ENCODE results near the gene KIF12.
"Not testable (repeated sequence)": the region's sequence is repeated elsewhere in the genome, so short reads cannot be mapped to it uniquely, and the experiment has no call there.

Gene KIF12

DNA sequence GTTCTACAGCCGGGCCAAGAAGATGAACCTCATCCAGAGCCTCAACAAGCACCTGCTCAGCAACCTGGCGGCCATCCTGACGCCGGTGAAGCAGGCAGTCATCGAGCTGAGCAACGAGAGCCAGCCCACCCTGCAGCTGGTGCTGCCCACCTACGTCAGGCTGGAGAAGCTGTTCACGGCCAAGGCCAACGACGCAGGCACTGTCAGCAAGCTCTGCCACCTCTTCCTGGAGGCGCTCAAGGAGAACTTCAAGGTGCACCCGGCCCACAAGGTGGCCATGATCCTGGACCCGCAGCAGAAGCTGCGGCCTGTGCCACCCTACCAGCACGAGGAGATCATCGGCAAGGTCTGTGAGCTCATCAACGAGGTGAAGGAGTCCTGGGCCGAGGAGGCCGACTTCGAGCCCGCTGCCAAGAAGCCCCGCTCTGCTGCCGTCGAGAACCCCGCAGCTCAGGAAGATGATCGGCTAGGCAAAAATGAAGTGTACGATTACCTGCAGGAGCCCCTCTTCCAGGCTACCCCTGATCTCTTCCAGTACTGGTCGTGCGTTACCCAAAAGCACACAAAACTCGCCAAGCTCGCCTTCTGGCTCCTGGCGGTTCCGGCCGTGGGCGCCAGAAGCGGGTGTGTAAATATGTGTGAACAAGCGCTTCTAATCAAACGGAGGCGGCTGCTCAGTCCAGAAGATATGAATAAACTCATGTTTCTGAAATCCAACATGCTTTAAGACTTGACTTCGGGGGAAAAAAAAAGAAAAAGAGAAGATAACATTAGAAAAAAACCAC lies 49.5 kb downstream of the KIF12 start:
- TF ChIP-seq, protein P1, sequence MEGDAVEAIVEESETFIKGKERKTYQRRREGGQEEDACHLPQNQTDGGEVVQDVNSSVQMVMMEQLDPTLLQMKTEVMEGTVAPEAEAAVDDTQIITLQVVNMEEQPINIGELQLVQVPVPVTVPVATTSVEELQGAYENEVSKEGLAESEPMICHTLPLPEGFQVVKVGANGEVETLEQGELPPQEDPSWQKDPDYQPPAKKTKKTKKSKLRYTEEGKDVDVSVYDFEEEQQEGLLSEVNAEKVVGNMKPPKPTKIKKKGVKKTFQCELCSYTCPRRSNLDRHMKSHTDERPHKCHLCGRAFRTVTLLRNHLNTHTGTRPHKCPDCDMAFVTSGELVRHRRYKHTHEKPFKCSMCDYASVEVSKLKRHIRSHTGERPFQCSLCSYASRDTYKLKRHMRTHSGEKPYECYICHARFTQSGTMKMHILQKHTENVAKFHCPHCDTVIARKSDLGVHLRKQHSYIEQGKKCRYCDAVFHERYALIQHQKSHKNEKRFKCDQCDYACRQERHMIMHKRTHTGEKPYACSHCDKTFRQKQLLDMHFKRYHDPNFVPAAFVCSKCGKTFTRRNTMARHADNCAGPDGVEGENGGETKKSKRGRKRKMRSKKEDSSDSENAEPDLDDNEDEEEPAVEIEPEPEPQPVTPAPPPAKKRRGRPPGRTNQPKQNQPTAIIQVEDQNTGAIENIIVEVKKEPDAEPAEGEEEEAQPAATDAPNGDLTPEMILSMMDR (conservative IDR thresholded peaks at IDR 0.05; ENCODE audit: low read depth, low read length): no peak
- no peak overlapping the region for H3K4me3 ChIP-seq (ENCODE audit: low read length)
- DNase-seq (ENCODE audit: low read depth): no peak

DNA sequence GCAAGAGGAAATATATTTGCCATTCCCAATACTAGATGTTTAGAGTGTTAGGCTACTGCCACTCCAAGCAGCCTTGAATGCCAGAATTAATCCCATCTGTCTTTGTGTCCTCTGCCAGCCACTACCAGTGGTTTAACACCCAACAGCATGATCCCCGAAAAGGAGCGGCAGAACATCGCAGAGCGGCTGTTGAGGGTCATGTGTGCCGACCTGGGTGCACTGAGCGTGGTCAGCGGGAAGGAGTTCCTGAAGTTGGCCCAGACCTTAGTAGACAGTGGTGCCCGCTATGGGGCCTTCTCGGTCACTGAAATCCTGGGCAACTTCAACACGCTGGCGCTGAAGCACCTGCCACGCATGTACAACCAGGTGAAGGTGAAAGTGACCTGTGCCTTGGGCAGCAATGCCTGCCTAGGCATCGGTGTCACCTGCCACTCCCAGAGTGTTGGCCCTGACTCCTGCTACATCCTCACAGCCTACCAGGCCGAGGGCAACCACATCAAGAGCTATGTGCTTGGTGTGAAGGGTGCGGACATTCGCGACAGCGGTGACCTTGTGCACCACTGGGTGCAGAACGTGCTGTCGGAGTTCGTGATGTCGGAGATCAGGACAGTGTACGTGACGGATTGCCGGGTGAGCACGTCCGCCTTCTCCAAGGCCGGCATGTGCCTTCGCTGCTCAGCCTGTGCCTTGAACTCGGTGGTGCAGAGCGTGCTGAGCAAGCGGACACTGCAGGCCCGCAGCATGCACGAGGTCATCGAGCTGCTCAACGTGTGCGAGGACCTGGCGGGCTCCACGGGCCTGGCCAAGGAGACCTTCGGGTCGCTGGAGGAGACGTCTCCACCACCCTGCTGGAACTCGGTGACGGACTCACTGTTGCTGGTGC lies 50.3 kb downstream of the KIF12 start:
- DNase-seq (ENCODE audit: low read depth): no peak
- TF ChIP-seq, protein P1 (conservative IDR thresholded peaks at IDR 0.05; ENCODE audit: low read depth, low read length): no peak

DNA sequence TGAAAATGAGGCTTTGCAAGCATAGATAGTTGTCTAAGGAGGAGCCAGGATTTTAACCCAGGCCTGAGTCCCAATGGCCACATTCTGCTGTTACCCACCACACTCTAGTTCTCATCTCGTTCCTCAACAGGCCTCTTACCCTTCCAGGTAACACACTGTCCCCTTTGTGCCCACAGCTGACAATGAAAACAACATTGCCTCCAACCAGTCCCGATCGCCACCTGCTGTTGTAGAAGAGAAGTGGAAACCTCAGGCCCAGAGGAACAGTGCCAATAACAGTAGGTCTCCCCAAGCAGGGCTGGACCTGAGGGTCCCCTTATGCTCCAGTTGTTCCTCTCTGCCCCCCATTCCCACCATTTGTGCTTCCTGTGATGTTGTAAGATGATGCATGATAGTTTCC lies 51.4 kb downstream of the KIF12 start:
- TF ChIP-seq, protein P1 (conservative IDR thresholded peaks at IDR 0.05; ENCODE audit: low read depth, low read length): peak; percentile 50
- no peak for DNase-seq (ENCODE audit: low read depth)
- H3K4me3 ChIP-seq (ENCODE audit: low read length): no peak overlapping the region

More for the DNA sequence above, 50.3 kb downstream of the KIF12 start:
- no peak overlapping the region for H3K4me3 ChIP-seq (ENCODE audit: low read length)

DNA sequence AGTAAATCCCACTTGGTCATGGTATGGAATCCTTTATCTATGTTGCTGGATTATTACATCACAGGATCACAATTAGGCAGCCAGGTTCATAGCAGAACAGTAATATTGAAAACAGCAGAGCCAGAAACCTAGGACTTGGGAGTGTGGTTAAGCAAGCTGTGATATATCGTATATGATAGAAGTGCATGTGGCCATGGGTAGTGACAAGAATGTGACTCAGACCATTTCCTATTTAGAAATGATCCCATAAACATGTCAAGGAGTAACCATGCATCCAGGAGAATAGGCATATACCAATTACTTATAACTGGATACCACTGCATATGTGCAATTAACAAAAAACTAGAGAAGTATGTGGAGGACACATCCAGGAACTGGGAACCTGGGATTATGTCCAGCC lies 52.2 kb downstream of the KIF12 start:
- DNase-seq (ENCODE audit: low read depth): no peak
- TF ChIP-seq, protein P1 (conservative IDR thresholded peaks at IDR 0.05; ENCODE audit: low read depth, low read length): no peak
- H3K4me3 ChIP-seq (ENCODE audit: low read length): no peak overlapping the region

DNA sequence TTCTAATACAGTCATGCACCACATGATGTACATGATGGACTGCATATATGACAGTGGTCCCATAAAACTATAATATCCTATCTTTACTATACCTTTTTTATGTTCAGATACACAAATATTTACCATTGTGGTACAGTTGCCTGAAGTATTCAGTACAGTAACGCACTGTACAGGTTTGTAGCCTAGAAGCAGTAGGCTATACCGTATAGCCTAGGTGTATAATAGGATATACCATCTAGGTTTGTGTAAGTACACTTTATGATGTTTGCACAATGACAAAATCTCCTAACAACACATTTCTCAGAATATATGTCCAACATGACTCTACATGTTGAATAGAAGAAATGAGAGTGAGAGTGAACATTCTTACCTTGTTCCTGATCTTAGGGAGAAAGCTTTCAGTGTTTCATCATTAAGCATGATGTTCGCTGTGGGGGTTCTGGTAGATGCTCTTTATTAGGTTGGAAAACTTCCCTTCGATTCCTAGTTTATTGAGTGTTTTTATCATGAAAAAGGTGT lies 52.8 kb downstream of the KIF12 start:
- TF ChIP-seq, protein P1 (conservative IDR thresholded peaks at IDR 0.05; ENCODE audit: low read depth, low read length): no peak
- no peak overlapping the region for H3K4me3 ChIP-seq (ENCODE audit: low read length)
- DNase-seq (ENCODE audit: low read depth): no peak

DNA sequence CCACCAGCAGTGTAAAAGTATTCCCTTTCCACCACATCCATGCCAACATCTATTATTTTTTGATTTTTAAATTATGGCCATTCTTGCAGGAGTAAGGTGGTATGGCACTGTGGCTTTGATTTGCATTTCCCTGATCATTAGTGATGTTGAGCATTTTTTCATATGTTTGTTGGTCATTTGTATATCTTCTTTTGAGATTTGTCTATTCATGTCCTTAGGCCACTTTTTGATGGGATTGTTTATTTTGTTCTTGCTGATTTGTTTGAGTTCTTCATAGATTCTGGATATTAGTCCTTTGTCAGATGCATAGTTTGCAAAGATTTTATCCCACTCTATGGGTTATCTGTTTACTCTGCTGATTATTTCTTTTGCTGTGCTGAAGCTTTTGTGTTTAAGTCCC lies 55.4 kb downstream of the KIF12 start:
- H3K4me3 ChIP-seq (ENCODE audit: low read length): not testable (repeated sequence)

More for the DNA sequence above, 55.4 kb downstream of the KIF12 start:
- not testable (repeated sequence) for DNase-seq (ENCODE audit: low read depth)
